ENCODE measurements around the gene SMARCA1. TPM values are rescaled to one million over a fixed set of nuclear protein-coding genes. Genes with fewer than 3 reads are reported as not detected.

The SMARCA1 gene
- total RNA-seq, 1 donor from 2014 or later, result 183 TPM

DNA sequence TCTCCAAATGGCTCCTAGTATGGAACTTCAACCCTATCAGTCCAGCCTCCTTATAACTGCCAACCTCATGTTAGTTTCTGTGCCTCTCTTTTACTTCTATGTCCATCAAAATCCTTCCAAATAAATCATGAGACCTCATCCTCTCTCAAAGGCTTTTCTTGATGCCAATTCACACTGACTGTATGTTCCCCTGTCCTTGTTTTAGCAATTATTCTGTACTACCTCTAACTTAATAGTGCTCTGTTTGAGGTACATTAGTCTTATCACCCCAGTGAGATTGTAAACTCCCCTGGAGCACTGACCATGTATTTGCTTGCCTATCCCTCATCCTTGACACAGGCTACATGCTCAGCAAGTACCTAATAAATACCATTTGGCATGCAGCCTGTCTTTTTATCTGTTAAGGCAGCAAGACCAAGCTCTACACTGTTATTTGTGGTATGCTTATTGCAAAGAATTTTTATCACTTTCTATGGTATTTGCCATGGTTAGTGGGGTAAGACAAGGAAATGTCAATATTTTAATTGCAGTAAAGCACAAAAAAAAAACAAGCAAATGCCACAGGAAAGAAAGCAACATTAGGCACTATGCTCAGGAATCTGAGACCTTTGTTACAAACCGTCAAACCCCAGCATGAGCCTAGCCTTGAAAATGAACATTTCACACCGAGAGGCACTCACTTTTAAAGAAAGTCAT is 119.2 kb downstream of the SMARCA1 start:
- Mint-ChIP-seq H3K27me3 (no peaks in the 10 kb centered on the region), H3K27ac (no peak overlapping the region), H3K4me3 (ENCODE audit: low read depth) (no peak overlapping the region), H3K36me3 (ENCODE audit: insufficient read depth) (peaks cover 24% of the 10 kb centered on the region), H3K9me3 (ENCODE audit: low read depth) (peaks cover 21% of the 10 kb centered on the region), H3K4me1 (ENCODE audit: low read depth) (peaks cover 13% of the 10 kb centered on the region)
- TF ChIP-seq, protein P1, sequence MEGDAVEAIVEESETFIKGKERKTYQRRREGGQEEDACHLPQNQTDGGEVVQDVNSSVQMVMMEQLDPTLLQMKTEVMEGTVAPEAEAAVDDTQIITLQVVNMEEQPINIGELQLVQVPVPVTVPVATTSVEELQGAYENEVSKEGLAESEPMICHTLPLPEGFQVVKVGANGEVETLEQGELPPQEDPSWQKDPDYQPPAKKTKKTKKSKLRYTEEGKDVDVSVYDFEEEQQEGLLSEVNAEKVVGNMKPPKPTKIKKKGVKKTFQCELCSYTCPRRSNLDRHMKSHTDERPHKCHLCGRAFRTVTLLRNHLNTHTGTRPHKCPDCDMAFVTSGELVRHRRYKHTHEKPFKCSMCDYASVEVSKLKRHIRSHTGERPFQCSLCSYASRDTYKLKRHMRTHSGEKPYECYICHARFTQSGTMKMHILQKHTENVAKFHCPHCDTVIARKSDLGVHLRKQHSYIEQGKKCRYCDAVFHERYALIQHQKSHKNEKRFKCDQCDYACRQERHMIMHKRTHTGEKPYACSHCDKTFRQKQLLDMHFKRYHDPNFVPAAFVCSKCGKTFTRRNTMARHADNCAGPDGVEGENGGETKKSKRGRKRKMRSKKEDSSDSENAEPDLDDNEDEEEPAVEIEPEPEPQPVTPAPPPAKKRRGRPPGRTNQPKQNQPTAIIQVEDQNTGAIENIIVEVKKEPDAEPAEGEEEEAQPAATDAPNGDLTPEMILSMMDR (IDR thresholded peaks at IDR 0.05; ENCODE audit: unreplicated experiment), result no peak
- DNase-seq (ENCODE audit: low spot score, unreplicated experiment), result no peak

Other genes starting within 250 kb of the SMARCA1 start
- 57.2 and 60.3 TPM in 2 replicates for gene OCRL, start 16.8 kb upstream of the SMARCA1 start, total RNA-seq
- 0.14 and 0.38 TPM in 2 replicates for gene APLN, start 131.5 kb upstream of the SMARCA1 start, total RNA-seq
- 0.11 TPM in 1 of 2 replicates, not detected in the other for gene XPNPEP2, start 215.5 kb upstream of the SMARCA1 start, total RNA-seq

Measured in progenitor cell of endocrine pancreas (in vitro differentiated cells).